Fibroblast of mammary gland (primary cell): ENCODE data around the gene VAC14.

ENCODE experiments used
- DNase-seq: peaks from one replicate; pipeline ENCODE4 v3.0.0-alpha.2; 2010; ENCODE audit warnings: low read depth
- H3K4me3 ChIP-seq: 2 replicates; pipeline ENCODE4 v1.5.1; 2011; ENCODE audit warnings: low read depth, mild to moderate bottlenecking, low read length, moderate library complexity; ENCODE audit not compliant: control insufficient read depth
- CTCF ChIP-seq: conservative IDR thresholded peaks from 2 replicates; pipeline ENCODE4 v1.5.1; 2011; ENCODE audit warnings: low read depth, low read length, inconsistent platforms; ENCODE audit not compliant: control insufficient read depth, insufficient read depth

VAC14 gene

GRCh38 chr16:70695331-70696070 is 105.5 kb downstream of the VAC14 start:
- H3K4me3 ChIP-seq: no peak overlapping the region
- no peak for TF ChIP-seq CTCF
- no peak for DNase-seq

- TF ChIP-seq CTCF: no peak
- H3K4me3 ChIP-seq: no peak overlapping the region
- no peak for DNase-seq
Measured at GRCh38 chr16:70694868-70695218, 106.1 kb downstream of the VAC14 start.

GRCh38 chr16:70694088-70694867 is 106.7 kb downstream of the VAC14 start:
- no peak overlapping the region for H3K4me3 ChIP-seq
- peak; percentile 85 for DNase-seq
- TF ChIP-seq CTCF: no peak

- no peak for DNase-seq
- no peak overlapping the region for H3K4me3 ChIP-seq
- no peak for TF ChIP-seq CTCF
Measured at GRCh38 chr16:70692873-70693671, 107.9 kb downstream of the VAC14 start.

- no peak for TF ChIP-seq CTCF
- DNase-seq: no peak
- H3K4me3 ChIP-seq: no peak overlapping the region
Measured at GRCh38 chr16:70692130-70692872, 108.7 kb downstream of the VAC14 start.
